HepG2 (cell line): Measurements from ENCODE around the gene JMJD4. TPM values are rescaled to one million over a fixed set of nuclear protein-coding genes. Genes with fewer than 3 reads are reported as not detected.

Experiments used
- ATAC-seq: fragments of 200-7000 bp; cut with Tn5 transposase; 3 replicates; pipeline ENCODE4 v1.9.1; 2020; ENCODE audit warnings: mild to moderate bottlenecking, moderate library complexity
- BruUV-seq: library from RNA; stranded (reverse); fragments of 400-500 nt; replicated peaks from 2 replicates; lab custom pipeline; 2021; lab: Mats Ljungman, UMichigan
- CTCF ChIA-PET: fragments of 300-600 bp; formaldehyde crosslinking; extraction: SDS; loops from one replicate; lab custom pipeline; 2021; ENCODE audit warnings: low total read pairs, inconsistent platforms, low intra/inter-chr PET ratio; lab: Yijun Ruan, JAX
- POLR2A ChIA-PET: fragments of 350-600 bp; sonication (Branson Sonifier 250); formaldehyde crosslinking; loops from one replicate; lab custom pipeline; 2020; ENCODE audit warnings: antibody characterized with exemption, inconsistent platforms; lab: Yijun Ruan, JAX
- DNase-seq: peaks from one replicate; pipeline ENCODE4 v3.0.0-alpha.2; 2015; ENCODE audit warnings: low spot score
- FAIRE-seq: peaks from 3 replicates; lab custom pipeline; 2011; peaks lifted over from hg19 to GRCh38; lab: Jason Lieb, UNC
- H2AFZ ChIP-seq: one replicate; pipeline ENCODE4 v1.6.1; 2011; ENCODE audit warnings: low read length, inconsistent platforms
- H3K27ac ChIP-seq: fragments of 300-600 bp; 3 replicates; pipeline ENCODE4 v1.8.0; 2011; ENCODE audit warnings: mixed run types, mild to moderate bottlenecking, mixed read lengths, low read length, inconsistent platforms; ENCODE audit not compliant: insufficient read depth; ENCODE audit errors: extremely low read length
- H3K27me3 ChIP-seq, 2 experiments: fragments of 200-600 bp in 1 of 2; 2 replicates in 1 of 2; 3 replicates in 1 of 2; pipeline versions ENCODE4 v1.6.0 to v1.8.0; 2011; ENCODE audit warnings: low read length in 2 of 2, mild to moderate bottlenecking in 2 of 2, moderate library complexity in 2 of 2, inconsistent platforms in 1 of 2; ENCODE audit not compliant: insufficient read depth in 2 of 2, control insufficient read depth in 1 of 2
- H3K36me3 ChIP-seq, 2 experiments: fragments of 200-600 bp in 1 of 2; replicated peaks in 1 of 2; 2 replicates in 1 of 2; 3 replicates in 1 of 2; pipeline versions ENCODE4 v1.5.1 to v1.8.0; 2011; ENCODE audit warnings: low read length in 2 of 2, inconsistent platforms in 1 of 2; ENCODE audit not compliant: insufficient read depth in 2 of 2, control insufficient read depth in 1 of 2
- H3K4me1 ChIP-seq: 2 replicates; pipeline ENCODE4 v1.5.1; 2012; ENCODE audit warnings: low read length, inconsistent platforms; ENCODE audit not compliant: insufficient read depth
- H3K4me2 ChIP-seq: 2 replicates; pipeline ENCODE4 v1.6.0; 2011; ENCODE audit warnings: low read depth, low read length, inconsistent platforms
- H3K4me3 ChIP-seq, 3 experiments: fragments of 200-600 bp in 1 of 3; sonication (generic), shearing (Covaris generic) in 1 of 3; replicated peaks in 1 of 3; 2 replicates each; pipeline ENCODE4 v1.5.1; 2011 to 2016; ENCODE audit warnings: low read length in 3 of 3, inconsistent platforms in 2 of 3, low read depth in 2 of 3, mild to moderate bottlenecking in 2 of 3, control low read depth in 1 of 3, mixed read lengths in 1 of 3; ENCODE audit not compliant: insufficient read depth in 1 of 3
- H3K79me2 ChIP-seq: one replicate; pipeline ENCODE4 v1.6.1; 2011; ENCODE audit warnings: low read length, inconsistent platforms; ENCODE audit not compliant: insufficient read depth
- H3K9ac ChIP-seq: 2 replicates; pipeline ENCODE4 v1.6.0; 2011; ENCODE audit warnings: mild to moderate bottlenecking, low read depth, low read length, inconsistent platforms; ENCODE audit not compliant: insufficient read depth
- H3K9me3 ChIP-seq: 2 replicates; pipeline ENCODE4 v1.5.1; 2012; ENCODE audit warnings: mild to moderate bottlenecking, low read length
- H4K20me1 ChIP-seq: 2 replicates; pipeline ENCODE4 v1.6.0; 2011; ENCODE audit warnings: inconsistent platforms, mild to moderate bottlenecking, low read length, moderate library complexity; ENCODE audit not compliant: insufficient read depth
- BRF2 ChIP-seq: sonication (generic); formaldehyde crosslinking; IDR thresholded peaks from 2 replicates; pipeline ENCODE4 v1.8.1; 2022; ENCODE audit warnings: mild to moderate bottlenecking, missing genetic modification reagents
- HMG20A ChIP-seq: IDR thresholded peaks from 2 replicates; pipeline ENCODE4 v1.6.1; 2016; ENCODE audit warnings: borderline replicate concordance
- NFE2L2 ChIP-seq: fragments of 150-350 bp; IDR thresholded peaks from 2 replicates; pipeline ENCODE4 v1.6.1; 2014; ENCODE audit warnings: low read length
- PATZ1 ChIP-seq: sonication (generic); formaldehyde crosslinking; IDR thresholded peaks from 2 replicates; pipeline ENCODE4 v1.4.0; 2020; ENCODE audit warnings: missing genetic modification reagents
- PLSCR1 ChIP-seq: sonication (generic); formaldehyde crosslinking; IDR thresholded peaks from 2 replicates; pipeline ENCODE4 v1.5.0; 2020; ENCODE audit warnings: missing genetic modification reagents, mild to moderate bottlenecking, borderline replicate concordance
- SRY ChIP-seq: sonication (generic); formaldehyde crosslinking; IDR thresholded peaks from 2 replicates; pipeline ENCODE4 v1.8.0; 2022; ENCODE audit warnings: mild to moderate bottlenecking, missing genetic modification reagents
- ZNF264 ChIP-seq: sonication (generic); formaldehyde crosslinking; IDR thresholded peaks from 2 replicates; pipeline ENCODE4 v1.4.0; 2020; ENCODE audit warnings: missing genetic modification reagents
- ZNF646 ChIP-seq: sonication (generic); formaldehyde crosslinking; IDR thresholded peaks from 2 replicates; pipeline ENCODE4 v1.9.0; 2021; ENCODE audit warnings: mild to moderate bottlenecking, missing genetic modification reagents
- WGBS: methylation state at CpG from one replicate; pipeline ENCODE4 v1.1.6; 2017; ENCODE audit warnings: low lambda C conversion rate; 5-methylcytosine and 5-hydroxymethylcytosine counted together
- in situ Hi-C: cut with HindIII; loops from 2 replicates; pipeline ENCODE4 v1.10.0; 2017; ENCODE audit warnings: low pct_unique_long_range_greater_than_20kb; ENCODE audit not compliant: extremely low pct_ligation_motif_present
- intact Hi-C: fragments of 100-400 bp; cut with micrococcal nuclease; formaldehyde crosslinking; loops from one replicate; pipeline ENCODE4 v1.10.0; 2022; ENCODE audit not compliant: unreplicated experiment
- polyA plus RNA-seq, 8 experiments: library from polyadenylated mRNA; depleted of rRNA in 3 of 8; stranded (reverse) in 7 of 8; unstranded in 1 of 8; fragments of >200 nt; fragmentation: Illumina TruSeq in 4 of 8; extraction: Trizol in 4 of 8; gene quantifications; 2 replicates each; pipeline versions ENCODE4 v1.2.1 to v1.2.3, GENCODE V29; 2011 to 2016; ENCODE audit warnings: low read depth in 4 of 8, missing spikeins in 1 of 8, mixed read lengths in 1 of 8; ENCODE audit not compliant: insufficient read depth in 1 of 8
- total RNA-seq, 5 experiments: library from RNA; depleted of rRNA; stranded (reverse); fragments of >200 nt; fragmentation: Illumina TruSeq; extraction: Trizol; gene quantifications; 2 replicates each; pipeline ENCODE4 v1.2.3, GENCODE V29; 2016; ENCODE audit warnings: low read depth in 1 of 5

JMJD4 gene
- total and polyA plus RNA-seq, 2 of the 13 experiments (the other 11 are each of a cell fraction or from before 2014, with no cell fraction given) = 10.2 to 29.0 TPM

- H3K27me3 ChIP-seq = no peaks in the 10 kb centered on the region
- H4K20me1 ChIP-seq = no peaks in the 10 kb centered on the region
- intact Hi-C loops = no loop called here
- H3K4me2 ChIP-seq = no peak overlapping the region
- no peak overlapping the region for H3K9ac ChIP-seq
- ChIA-PET POLR2A (no interaction called here), CTCF (no interaction called here)
- H3K79me2 ChIP-seq = no peaks in the 10 kb centered on the region
- no peak for ATAC-seq
- no peaks in the 10 kb centered on the region for H3K4me1 ChIP-seq
- peaks cover 10 to 25% of the 10 kb centered on the region in 2 experiments; a peak in 4 of 5 replicates for H3K36me3 ChIP-seq
- H2AFZ ChIP-seq = no peak overlapping the region
- no peak overlapping the region for H3K4me3 ChIP-seq
- BruUV-seq = no TSS peak
- H3K9me3 ChIP-seq = no peaks in the 10 kb centered on the region
- H3K27ac ChIP-seq = no peak overlapping the region
- no peak for DNase-seq
- in situ Hi-C loops = no loop called here
- TF ChIP-seq ZNF646 (CRISPR knock-in tag) = no peak
- TF ChIP-seq PLSCR1 (CRISPR knock-in tag) = no peak
- no peak for TF ChIP-seq PATZ1 (CRISPR knock-in tag)
- TF ChIP-seq ZNF264 (CRISPR knock-in tag) = no peak
- TF ChIP-seq NFE2L2 = no peak
- no peak for TF ChIP-seq SRY
- no peak for TF ChIP-seq BRF2 (CRISPR knock-in tag)
- TF ChIP-seq HMG20A (CRISPR knock-in tag) = no peak
- TF ChIP-seq, all 625 proteins: peak for 0
- no peak for FAIRE-seq
- 95% methylated on average over 9 of the region's 13 CpGs for WGBS
Measured at GRCh38 chr1:227774051-227774731, 39.1 kb upstream of the JMJD4 start.
